Stimulated activated CD4-positive, alpha-beta T cell treated with anti-CD3 and anti-CD28 coated beads, Interleukin-4, amount 100 ng/mL, for 4 hours (primary cell): ENCODE measurements around the gene CIAO2A.
A peak's percentile ranks its signal among the peaks of the same experiment; 100 is the strongest.
"Not testable (repeated sequence)": the region's sequence is repeated elsewhere in the genome, so short reads cannot be mapped to it uniquely, and the experiment has no call there.

Experiments used
- DNase-seq, 2 experiments: peaks; one replicate each; pipeline ENCODE4 v3.0.0-alpha.2; 2020

CIAO2A gene

GRCh38 chr15:64110950-64111678 lies 17.5 kb upstream of the CIAO2A start:
- no peak for DNase-seq

GRCh38 chr15:64110108-64110701 lies 16.6 kb upstream of the CIAO2A start:
- DNase-seq: not testable (repeated sequence)

- no peak for DNase-seq
Measured at GRCh38 chr15:64107337-64107736, 13.7 kb upstream of the CIAO2A start.

- DNase-seq: no peak
Measured at GRCh38 chr15:64105113-64105704, 11.6 kb upstream of the CIAO2A start.

GRCh38 chr15:64102497-64102896 lies 8.9 kb upstream of the CIAO2A start:
- DNase-seq: no peak

GRCh38 chr15:64100958-64101357 lies 7.3 kb upstream of the CIAO2A start:
- no peak for DNase-seq

GRCh38 chr15:64099379-64099778 lies 5.7 kb upstream of the CIAO2A start:
- no peak for DNase-seq

- DNase-seq: no peak
Measured at GRCh38 chr15:64096668-64097384, 3.2 kb upstream of the CIAO2A start.

GRCh38 chr15:64095795-64096667 lies 2.4 kb upstream of the CIAO2A start, which contains the start of gene SNX1:
TSS of gene SNX1 (plus strand) at chr15:64095982. CDS start at chr15:64096014, 32 bp downstream.
- DNase-seq: peak; percentile 95 to 99

- no peak for DNase-seq
Measured at GRCh38 chr15:64095431-64095794, 1.8 kb upstream of the CIAO2A start.

- DNase-seq: peak in 1 of 2 experiments; percentile 18
Measured at GRCh38 chr15:64092864-64093626, 593 bp downstream of the CIAO2A start.

- no peak for DNase-seq
Measured at GRCh38 chr15:64092075-64092820, 1.4 kb downstream of the CIAO2A start.

GRCh38 chr15:64090527-64090926 lies 3.1 kb downstream of the CIAO2A start:
- DNase-seq: no peak

- no peak for DNase-seq
Measured at GRCh38 chr15:64089543-64090280, 3.9 kb downstream of the CIAO2A start.

GRCh38 chr15:64082757-64083156 lies 10.9 kb downstream of the CIAO2A start:
- DNase-seq: no peak

GRCh38 chr15:64073496-64073895 lies 20.1 kb downstream of the CIAO2A start:
- not testable (repeated sequence) for DNase-seq

GRCh38 chr15:64072812-64073211 lies 20.8 kb downstream of the CIAO2A start:
- no peak for DNase-seq

- DNase-seq: no peak
Measured at GRCh38 chr15:64071931-64072765, 21.5 kb downstream of the CIAO2A start.
